GM19099 (cell line): ENCODE measurements around the gene HS3ST1.

Experiments used
- POLR2A ChIP-seq: IDR thresholded peaks from 3 replicates; pipeline ENCODE4 v1.6.1; 2011; ENCODE audit warnings: low read depth; ENCODE audit not compliant: insufficient read length; ENCODE audit errors: extremely low read depth

HS3ST1 gene

GRCh38 chr4:11423465-11423864, 5.2 kb downstream of the HS3ST1 start:
- TF ChIP-seq POLR2A, result no peak

DNA sequence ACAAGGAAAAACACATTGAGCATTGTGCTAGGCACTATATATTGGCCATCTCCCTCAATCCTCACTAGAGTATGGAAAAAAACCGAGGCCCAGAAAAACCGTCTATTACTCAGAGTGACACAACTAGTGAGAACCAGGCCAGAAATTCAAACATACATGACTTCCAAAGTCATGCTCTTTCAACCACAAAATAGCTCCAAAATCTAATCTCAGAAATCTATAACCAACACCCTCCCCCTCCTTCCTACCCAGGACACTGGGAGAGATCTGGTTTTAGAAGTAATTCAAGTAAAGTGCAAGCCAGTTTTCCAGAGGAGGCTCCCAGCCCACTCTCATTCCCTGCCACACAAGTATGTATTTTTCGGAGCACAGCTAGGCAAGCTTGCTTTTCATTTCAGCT, 7.6 kb downstream of the HS3ST1 start:
- TF ChIP-seq POLR2A, result no peak

GRCh38 chr4:11420327-11420726, 8.4 kb downstream of the HS3ST1 start:
- TF ChIP-seq POLR2A, result no peak

DNA sequence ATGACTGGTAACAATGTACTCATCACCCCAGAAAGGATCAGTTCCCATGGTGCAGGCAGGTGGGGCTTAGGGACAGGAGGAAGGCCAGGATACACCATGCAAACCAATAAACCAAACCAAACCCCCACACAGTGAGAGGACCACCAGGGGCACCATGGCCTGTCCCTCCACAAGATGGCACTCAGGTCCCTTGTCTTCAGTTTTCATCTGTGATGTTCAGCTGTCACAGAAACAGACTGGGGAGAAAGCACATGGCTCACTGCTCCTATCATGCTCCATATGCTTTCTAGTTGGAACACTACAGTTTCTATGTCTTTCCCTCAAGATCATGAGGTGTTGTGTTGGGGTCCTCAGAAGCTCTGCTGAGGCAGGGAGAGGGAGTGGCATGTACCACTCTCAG, 10.1 kb downstream of the HS3ST1 start:
- no peak for TF ChIP-seq POLR2A

- TF ChIP-seq POLR2A, result no peak
Observed at GRCh38 chr4:11416767-11417113, 12.0 kb downstream of the HS3ST1 start.

- TF ChIP-seq POLR2A, result no peak
Observed at GRCh38 chr4:11416071-11416766, 12.5 kb downstream of the HS3ST1 start.

DNA sequence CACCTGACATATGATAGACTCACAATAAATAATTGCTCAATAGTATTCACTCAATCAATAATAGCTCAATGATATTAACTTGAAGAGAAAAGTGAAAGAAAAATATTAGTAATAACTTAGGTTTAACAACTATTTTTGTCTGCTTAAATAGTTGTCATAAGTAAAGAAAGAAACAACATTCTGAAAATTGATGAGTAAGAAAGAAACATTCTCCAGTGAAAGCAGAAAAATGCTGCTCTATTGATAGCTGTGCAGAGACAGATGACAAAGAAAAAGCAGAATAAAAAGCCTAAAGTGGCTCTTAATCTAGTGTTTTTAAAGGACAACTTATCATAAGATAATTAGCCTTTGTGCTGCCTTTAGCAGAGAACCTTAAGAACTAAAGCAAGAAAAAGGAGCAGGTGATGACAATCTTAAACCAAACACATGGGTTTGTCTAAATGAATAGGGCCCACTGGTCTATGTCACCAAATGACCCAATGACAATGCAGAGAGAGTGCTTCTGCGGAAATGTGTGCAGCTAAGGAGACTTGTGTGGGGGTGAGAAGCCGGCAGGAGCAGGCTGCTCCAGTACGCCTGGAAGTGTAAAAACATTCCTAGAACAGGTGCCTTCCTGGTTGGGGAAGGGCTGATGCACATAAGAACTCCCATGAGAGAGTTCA, 13.2 kb downstream of the HS3ST1 start:
- TF ChIP-seq POLR2A, result no peak

DNA sequence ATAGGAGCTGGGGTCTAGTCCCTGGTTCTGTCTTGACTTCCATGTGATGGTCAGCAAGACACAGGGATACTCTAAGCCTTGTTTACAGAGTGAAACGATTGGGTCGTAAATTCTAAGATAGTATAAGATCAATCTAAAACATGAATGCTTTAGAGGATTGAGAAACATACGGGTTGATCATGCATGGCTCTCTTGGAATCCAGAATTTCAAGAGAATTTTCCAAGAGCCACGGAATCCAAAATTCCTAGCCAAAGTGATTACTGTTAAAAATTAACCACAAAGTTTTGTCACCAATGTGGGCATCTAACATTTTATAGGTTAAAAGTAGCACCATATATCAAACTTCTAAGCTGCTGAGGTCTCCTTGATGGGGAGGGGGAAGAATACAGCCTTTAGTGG, 16.5 kb downstream of the HS3ST1 start:
- TF ChIP-seq POLR2A, result no peak

DNA sequence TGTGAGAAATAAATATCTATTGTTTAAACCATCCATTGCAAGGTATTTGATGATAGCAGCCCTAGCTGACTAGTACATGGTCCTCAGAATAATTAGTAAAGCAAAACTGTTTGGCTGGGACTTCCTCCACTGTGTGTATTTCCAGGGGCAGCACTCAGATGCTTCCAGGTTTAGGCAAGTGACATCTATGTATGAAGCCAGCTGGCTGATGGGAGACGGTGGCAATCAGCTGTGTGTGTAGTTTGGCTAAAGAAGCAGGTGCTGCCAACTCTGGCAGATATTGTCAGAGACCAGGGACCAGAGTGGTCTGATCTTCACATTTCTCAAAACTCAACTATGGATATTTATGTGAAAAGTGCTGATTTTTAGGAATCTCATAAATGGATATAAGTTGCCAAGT, 19.1 kb downstream of the HS3ST1 start:
- no peak for TF ChIP-seq POLR2A

DNA sequence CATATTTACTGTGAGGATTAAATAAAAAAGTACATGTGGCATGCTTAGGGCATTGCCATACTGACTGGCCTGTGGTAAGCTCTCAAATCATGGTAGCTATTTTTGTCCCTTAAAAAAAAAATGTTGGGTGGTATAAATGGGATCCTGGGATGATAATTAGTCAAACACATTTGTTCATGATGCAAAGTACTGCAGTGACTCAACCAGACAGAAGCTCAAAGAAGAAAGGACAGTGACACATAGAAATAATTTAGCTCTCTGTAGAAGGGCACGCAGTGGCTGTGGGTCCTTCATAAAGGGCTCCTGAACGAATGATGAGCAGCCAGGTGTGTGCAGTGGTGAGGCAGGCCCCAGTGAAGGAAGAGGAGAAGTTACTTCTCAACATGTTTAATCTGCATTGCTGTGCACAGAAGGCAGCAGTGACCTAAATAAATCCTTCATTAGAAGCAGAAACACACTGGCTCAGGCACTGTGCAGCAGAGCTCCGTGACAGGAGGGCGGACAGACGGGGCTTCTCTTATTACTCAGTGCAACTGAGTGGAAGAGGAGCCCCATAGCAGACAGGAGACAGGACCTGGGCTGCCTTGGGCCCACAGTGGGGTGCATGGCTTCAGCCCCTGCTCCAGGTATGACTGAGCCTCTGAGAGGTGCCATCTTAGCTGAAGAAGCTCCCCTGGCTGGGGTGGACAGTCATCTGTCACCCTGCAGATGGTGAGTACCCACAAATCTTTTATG, 20.3 kb downstream of the HS3ST1 start:
- TF ChIP-seq POLR2A, result no peak

DNA sequence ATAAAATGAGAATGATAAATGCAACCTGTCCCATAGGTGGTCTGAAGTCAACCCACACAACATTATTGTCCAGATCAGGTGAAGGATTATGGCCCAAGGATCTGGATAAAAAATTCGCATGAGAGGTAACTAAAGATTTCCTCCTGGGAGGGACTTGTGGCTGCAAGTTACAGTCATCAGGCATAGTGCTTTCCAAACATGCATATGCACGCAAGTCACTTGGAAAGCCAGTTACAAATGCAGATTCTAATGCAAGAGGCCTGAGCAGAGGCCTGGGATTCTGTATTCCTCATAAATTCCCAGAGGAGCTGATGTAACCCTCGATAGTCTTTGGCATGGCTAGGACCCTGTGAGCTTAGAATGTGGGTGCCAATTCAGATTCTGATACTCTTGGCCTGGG, 21.1 kb downstream of the HS3ST1 start:
- no peak for TF ChIP-seq POLR2A

GRCh38 chr4:11404431-11404830, 24.3 kb downstream of the HS3ST1 start:
- TF ChIP-seq POLR2A, result no peak

DNA sequence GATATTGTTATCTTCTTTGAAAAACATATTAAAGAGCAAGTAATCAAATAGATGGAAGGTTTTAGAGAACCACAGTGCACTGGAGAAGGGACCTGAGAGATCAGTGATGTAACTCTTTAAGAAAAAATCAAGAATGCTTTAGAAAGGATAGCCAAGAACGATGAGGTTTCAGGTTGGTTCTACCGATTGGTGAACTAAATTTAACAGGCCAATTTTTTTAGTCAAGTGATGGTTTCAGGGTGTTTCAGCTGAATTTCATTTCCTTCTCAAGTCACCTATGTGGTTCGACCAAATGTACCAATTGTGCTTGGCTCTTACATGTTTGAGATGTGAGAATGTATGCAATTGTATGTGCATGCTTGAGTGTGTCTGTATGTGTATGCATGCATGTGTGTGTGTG, 26.5 kb downstream of the HS3ST1 start:
- no peak for TF ChIP-seq POLR2A

GRCh38 chr4:11399461-11399971, 29.2 kb downstream of the HS3ST1 start:
- TF ChIP-seq POLR2A, result no peak

GRCh38 chr4:11397819-11398610, 30.7 kb downstream of the HS3ST1 start:
- no peak for TF ChIP-seq POLR2A
